Omental fat pad (tissue), 4 donors: ENCODE results near the gene CISH. TPM values are rescaled to one million over a fixed set of nuclear protein-coding genes. Genes with fewer than 3 reads are reported as not detected.
A peak's percentile ranks its signal among the peaks of the same experiment; 100 is the strongest.

Experiments
- ATAC-seq: fragments of 150-250 bp; one replicate; pipeline ENCODE4 v1.9.1; 2016; ENCODE audit warnings: mild to moderate bottlenecking, moderate library complexity; ENCODE audit not compliant: low FRiP score
- DNase-seq: peaks from one replicate; pipeline ENCODE4 v3.0.0-alpha.2; 2019; ENCODE audit warnings: low spot score
- CTCF ChIP-seq, 3 donors: fragments of 450-650 bp; IDR thresholded peaks; one replicate each; pipeline ENCODE4 v1.5.1; 2016 to 2017; ENCODE audit warnings: antibody characterized with exemption in 3 of 3, mild to moderate bottlenecking in 3 of 3, moderate library complexity in 2 of 3
- total RNA-seq, 4 donors: library from RNA; depleted of rRNA; stranded (reverse); fragments of >200 nt; gene quantifications; one replicate each; pipeline ENCODE4 v1.1.0, GENCODE V29; 2016

Gene CISH
- total RNA-seq, 4 donors from 2014 or later: 10.4 to 27.9 (median 17.9) TPM

DNA sequence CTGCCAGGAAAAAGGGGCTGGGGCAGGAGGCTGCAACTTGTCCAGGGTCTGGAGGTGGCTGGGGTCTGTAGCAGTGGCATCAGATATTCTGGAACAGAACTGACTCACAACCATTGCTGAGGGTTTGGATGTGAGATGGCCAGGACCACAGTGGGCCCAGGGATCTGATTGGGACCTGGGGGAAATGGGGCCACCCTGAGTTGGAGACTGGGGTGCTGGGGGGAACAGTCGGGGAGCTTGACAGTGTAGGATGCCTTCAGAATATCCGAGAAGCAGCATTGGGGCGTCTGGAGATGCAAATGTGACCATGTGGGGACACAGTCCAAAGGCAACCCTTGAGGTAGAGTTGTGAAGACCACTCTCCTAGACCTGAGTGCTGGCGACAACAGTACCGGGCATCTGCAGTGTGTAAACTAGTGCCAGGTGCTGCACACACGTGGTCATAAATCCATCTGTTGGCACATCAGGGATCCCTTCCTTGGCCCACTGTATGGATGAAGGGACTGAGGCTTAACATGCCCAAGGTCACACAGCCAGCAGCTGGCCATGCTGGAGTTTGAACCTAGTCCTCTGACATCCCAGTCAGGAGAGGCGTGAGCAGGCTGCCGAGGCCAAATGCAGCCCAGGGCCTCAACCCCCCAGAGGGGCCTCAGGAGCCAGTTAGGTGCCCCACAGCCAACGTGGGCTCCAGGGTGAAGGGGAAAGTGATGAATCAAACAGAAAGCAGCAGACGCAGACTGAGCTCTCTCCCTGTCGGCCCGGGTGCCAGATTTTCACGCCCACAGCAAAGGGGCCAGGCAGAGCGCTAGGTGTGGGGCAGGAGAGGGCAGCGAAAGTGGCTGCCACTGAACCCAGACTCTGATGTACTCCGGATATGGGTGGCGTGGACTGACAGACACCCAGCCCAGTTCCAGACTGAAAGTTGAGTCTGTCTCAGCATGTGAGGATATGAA is 23.5 kb downstream of the CISH start:
- ATAC-seq: peak; percentile 25
- DNase-seq: no peak
- TF ChIP-seq CTCF (IDR thresholded peaks at IDR 0.05): no peak

GRCh38 chr3:50587373-50587772 is 24.2 kb downstream of the CISH start:
- ATAC-seq: no peak
- TF ChIP-seq CTCF (IDR thresholded peaks at IDR 0.05): no peak
- DNase-seq: no peak

DNA sequence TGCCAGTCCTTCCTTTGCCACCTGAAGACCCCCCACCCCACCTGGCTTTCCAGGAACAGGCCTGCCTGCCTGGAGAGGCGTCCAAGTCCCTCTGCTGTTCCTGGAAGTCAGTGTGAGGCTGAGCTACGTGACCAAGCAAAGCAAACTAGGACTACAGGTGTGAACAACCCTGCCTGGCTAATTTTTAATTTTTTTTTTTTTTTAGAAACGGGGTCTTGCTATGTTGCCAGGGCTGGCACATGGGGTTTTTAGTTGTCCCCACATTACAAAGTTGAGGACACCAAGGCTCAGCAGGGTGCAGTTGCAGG is 24.9 kb downstream of the CISH start:
- DNase-seq (no peak), ATAC-seq (no peak)
- no peak for TF ChIP-seq CTCF (IDR thresholded peaks at IDR 0.05)

GRCh38 chr3:50585919-50586762 is 25.4 kb downstream of the CISH start:
- no peak for TF ChIP-seq CTCF (IDR thresholded peaks at IDR 0.05)
- no peak for DNase-seq
- ATAC-seq: no peak

DNA sequence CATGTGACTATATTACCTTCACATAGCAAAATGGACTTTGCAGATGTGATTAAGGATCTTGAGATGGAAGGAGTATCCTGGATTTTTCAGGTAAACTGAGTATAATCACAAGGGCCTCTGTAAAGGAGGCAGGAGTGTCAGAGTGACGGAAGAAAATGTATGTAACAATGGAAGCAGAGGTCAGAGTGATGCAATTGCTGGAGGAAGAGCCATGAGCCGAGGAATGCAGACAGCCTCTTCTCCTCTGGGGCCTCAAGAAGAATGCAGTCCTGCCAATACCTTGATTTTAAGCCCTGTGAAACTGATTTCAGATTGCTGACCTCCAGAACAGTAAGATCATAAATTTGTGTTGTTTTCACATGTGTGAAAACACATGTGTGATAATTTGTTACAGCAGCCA is 27.2 kb downstream of the CISH start:
- TF ChIP-seq CTCF (IDR thresholded peaks at IDR 0.05): no peak
- DNase-seq (no peak), ATAC-seq (no peak)

DNA sequence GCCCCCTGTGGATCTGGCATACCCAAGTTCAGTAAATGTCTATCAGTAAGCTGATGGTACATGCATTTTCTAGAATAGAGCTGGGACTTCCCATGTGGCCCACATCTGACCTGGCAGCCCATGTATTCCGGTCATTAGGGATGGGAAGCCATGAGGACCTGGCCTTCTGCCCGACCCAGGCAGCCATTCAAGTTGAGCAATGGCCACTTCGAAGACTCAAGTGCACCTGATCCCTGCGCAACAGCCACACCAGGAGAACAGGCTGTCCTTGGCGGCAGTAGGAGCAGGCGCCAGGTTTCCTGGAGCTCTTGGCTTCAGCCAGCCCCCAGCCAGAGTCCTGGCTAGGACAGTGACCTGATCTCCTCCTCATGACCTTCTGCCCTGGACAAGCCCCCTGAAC is 27.7 kb downstream of the CISH start:
- no peak for TF ChIP-seq CTCF (IDR thresholded peaks at IDR 0.05)
- DNase-seq (no peak), ATAC-seq (peak; percentile 37)
